GM18861 (cell line): ENCODE results near the gene LCAT.
"Not testable (repeated sequence)": the region's sequence is repeated elsewhere in the genome, so short reads cannot be mapped to it uniquely, and the experiment has no call there.

Experiments
- ATAC-seq: cut with Tn5 transposase; IDR thresholded peaks from one replicate; pipeline ENCODE4 v1.9.1; 2021; ENCODE audit not compliant: unreplicated experiment

Gene LCAT

DNA sequence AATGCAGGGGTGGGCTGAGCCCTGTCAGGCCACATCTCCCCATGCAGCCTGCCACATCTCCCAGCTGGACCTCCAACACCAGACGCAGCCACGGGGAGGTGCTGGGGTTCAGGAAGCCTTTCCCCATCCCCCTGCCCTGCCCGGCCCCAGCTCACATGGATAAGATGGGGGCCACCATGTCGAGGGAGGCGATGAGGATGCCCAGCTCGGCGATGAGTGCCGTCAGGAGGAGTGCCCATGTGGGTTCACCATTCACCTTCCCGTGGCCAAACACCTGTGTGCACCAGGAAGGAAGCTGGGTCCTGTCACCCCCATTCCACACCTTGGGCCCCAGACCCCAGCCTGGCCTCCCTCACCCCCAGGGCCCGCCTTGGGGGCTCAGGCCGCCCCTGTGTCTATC is 5.7 kb upstream of the LCAT start:
- no peak for ATAC-seq

DNA sequence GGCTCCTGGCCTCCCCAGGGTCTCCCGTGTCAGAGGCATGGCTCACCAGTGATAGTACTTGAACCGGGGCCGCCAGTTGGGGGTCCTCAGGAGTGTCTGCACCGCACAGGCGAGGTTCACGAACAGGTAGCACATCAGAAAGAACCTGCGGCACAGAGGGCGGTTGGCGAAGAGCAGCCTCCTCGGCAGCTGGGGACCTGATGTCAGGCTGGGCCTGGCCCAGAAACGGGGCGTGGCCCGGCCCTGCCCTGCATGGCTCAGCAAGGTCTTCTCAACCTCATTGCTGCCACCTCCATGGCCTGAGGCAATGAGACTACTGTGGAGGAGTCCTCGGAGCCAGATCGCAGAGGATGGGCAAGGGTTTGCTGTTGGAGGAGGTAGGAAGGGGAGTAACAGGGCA is 4.1 kb upstream of the LCAT start:
- ATAC-seq, result no peak

DNA sequence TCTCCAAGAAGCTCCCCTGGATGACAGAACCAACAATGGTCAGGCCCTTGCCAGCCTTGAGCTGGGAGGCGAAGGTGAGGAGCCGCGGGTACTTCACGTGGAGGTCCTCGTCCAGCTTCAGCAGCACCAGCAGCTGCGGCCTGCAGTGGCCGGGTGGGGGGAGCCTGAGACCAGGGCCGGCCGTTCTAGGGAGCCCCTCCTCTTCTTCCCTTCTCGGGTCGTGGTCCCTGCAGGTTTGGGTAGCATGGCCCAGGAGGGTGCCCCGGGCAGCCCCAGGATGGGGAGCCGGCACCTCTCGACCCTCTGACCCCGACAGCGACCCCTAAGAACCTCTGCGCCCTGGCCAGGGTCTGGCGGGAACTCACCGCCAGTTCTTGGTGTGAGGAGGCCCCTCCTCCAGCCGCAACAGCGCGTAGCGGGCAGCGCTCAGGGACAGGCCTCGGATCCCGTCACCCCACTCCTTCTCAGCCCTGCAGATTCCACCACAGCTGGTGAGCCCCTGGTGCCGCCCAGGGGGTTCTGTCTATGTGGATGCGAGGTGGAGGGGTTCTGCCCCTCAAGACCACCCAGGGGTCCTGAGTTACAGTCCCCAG is 3.1 kb upstream of the LCAT start:
- no peak for ATAC-seq

DNA sequence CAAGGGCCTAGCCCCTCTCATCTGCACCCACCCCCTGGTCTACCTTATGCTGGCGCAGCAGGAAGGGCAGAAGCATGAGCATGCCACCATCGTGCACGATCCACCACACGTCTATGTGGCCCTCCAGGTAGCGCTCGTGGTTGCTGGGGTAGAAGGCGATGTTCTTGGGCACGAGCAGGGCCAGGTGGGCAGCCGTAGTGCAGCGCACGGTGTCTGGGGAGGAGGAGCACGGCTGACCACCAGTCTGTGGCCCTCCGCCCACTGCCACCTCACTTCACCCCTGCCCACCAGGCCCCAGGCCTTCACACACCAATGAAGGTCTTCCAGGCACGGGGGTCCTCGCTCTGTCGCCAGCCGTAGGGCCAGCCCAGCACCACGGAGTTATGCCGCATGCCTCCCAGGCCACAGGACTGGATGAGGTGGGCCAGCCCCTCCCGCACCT is 2.2 kb upstream of the LCAT start:
- ATAC-seq, result no peak

DNA sequence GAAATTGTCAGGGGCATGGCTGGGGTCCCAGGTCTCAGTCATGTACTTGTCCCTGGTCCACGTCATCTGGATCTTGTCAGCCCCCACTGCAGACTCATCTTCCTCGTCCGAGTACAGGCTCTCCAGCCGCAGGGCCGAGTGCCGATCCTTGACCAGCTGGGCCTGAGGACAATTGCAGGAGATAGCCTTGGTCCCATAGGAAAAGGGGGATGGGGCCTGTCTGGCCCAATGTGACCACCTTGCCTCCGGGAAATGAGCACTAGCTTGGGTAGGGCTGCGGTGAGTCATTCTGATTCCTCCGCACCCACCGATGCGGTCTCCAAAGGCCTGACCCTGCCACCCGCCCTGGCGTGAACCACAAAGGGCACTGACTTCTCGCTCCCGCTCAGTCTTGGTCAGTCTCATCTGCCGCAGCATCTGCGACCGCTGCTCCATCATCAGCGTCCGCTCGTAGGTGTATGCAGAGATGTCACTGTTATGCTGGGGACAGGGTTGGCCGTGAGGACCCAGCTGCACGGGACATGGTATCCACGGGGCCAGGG is 1.5 kb upstream of the LCAT start:
- ATAC-seq, result no peak

DNA sequence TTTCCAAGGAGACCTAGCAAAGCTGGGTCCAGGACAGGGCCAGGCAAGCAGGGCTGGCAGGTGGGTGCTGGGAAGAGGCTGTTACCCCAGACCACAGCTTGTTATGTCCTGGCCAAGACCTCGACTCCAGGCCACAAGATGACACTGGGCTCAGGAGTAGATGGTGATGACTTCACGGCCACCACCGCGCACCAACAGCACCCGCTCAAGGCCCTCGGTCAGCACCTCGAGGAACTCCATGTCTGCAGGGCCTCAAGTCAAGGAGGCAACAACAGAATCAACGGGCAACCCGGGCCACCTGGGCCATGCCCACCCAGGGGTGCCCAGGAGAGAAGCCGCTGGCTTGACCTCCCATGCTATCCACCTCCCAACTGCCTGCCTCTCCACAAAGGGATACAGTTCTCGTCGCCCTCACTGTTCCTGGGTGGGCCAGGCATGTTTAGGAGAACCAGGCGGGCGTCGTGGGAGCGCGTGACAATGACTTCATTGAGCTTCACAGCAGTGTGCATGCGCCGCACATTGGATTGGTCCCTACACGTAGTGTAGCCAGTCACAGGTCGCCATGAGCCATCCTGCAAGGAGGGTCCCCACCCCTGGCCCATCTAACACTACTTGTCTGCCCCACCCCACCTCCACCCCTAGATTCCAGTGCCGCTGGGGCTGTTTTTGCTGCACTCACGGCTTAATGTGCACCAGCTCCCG is 921 bp upstream of the LCAT start:
- ATAC-seq, result no peak

DNA sequence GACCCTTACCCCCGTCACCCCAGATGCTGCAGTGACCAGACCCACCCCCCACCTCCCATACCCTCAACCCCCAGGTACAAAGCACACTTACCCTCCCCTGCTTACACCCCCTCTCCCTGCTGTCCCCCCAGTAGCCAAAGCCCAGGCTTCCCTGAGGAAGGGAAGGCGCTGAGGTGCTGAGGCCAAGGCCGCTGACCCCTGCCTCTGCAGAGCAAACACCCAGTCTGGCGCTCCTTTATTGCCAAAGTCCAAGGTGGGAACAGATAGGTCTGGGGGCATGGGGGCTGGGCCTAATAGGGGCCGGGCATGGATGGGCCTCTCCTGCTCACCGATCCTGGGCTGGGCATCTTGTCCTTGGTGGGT is 683 bp downstream of the LCAT start:
- no peak for ATAC-seq

DNA sequence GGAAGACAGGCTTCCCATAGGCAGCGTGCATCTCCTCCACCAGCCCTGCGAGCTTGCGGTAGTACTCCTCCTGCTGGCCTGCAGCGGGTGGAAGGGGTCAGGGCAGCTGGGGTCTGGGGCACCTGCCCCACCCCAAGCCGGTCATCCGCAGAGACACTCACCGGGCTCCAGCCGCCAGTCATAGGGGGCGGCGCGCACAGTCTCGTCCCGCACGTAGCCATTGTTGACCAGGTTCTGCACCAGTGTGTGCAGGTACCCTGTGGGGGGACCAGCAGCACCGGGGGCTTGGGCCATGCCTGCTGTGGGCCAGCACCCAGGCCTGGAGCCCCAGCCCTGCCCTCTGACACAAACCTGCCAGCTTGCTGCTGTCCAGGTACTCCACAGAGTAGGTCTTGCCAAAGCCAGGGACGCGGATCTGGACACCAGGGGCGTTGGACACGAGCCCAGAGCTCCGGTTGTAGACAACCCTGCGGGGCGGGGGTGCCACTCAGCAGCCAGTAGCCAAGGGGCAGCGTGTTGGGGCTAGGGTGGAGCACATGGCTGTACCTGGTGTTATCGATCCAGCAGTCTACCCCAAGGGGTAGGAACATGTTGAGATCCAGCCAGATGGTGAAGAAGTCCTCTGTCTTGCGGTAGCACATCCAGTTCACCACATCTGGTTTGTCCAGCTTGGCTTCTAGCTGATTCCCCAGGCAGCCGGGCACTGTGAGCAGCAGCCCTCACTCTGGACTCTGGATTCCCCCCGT is 1.2 kb downstream of the LCAT start:
- ATAC-seq, result no peak

DNA sequence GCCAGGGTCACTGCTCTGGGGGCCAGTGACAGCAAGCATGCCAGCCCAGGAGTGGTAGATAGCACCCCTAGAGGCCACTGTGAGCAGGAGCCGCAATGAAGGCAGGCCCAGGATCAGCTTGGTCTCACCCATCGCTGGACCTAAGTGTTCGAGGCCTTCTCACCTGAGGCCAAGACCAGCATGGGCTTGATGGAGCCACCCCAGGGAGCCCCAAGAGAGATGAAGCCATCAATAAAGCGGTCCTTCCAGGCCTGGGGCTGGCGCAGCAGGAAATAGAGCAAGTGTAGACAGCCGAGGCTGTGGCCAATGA is 1.8 kb downstream of the LCAT start:
- ATAC-seq, result no peak

DNA sequence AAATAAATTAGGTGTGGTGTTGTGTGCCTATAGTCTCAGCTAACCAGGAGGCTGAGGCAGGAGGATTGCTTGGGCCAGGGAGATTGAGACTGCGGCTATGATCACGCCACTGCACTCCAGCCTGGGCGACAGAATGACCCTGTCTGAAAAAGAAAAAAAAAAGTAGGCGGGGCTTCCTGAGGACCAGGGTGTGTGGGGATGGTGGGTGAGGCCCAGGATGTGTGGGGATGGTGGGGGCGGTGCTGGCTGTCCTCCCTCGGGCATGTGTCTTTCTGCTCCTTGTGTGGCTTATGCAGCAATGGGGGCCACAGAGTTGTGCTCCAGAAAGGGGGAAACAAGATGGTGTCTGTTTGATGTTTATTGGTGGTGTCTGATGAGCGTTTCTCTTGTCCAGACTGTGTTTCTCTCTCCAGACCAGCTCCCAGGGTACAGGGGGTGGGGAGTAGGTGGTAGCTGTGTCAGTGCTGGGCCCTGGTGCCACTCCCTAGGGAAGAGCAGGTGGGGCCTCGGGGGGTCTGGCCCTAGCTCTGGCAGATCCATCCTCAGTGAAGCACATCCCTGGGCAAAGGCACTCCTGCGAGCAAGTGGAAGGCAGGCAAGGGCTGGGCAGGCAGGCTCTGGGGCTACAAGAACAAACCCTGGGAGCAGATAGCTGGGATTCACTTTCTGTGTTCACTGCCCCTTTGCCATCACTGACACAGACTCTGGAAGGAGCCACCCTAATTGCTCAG is 2.3 kb downstream of the LCAT start:
- no peak for ATAC-seq

DNA sequence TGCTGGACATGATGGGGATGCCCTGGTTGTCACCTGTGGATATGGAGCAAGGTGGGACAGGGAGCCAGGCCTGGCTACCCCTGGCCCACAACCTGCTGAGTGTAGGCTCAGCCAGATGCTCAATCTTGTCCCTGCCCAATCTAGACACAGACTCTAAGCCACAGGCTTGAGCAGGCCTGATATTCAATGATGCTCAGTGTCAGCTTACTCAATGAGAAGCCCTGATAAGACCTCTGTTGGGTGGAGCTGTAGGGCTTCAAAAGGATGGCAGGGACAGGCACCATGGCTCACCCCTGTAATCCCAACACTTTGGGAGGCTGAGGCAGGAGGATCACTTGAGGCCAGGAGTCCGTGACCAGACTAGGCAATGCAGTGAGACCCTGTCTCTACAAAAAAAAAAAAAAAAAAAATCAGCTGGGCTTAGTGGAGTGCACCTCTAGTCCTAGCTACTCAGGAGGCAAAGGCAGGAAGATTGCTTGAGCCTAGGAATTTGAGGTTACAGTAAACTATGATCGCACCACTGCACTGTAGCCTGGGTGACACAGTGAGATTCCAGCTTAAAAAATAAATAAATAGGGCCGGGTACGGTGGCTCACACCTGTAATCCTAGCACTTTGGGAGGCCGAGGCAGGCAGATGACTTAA is 3.4 kb downstream of the LCAT start:
- no peak for ATAC-seq

DNA sequence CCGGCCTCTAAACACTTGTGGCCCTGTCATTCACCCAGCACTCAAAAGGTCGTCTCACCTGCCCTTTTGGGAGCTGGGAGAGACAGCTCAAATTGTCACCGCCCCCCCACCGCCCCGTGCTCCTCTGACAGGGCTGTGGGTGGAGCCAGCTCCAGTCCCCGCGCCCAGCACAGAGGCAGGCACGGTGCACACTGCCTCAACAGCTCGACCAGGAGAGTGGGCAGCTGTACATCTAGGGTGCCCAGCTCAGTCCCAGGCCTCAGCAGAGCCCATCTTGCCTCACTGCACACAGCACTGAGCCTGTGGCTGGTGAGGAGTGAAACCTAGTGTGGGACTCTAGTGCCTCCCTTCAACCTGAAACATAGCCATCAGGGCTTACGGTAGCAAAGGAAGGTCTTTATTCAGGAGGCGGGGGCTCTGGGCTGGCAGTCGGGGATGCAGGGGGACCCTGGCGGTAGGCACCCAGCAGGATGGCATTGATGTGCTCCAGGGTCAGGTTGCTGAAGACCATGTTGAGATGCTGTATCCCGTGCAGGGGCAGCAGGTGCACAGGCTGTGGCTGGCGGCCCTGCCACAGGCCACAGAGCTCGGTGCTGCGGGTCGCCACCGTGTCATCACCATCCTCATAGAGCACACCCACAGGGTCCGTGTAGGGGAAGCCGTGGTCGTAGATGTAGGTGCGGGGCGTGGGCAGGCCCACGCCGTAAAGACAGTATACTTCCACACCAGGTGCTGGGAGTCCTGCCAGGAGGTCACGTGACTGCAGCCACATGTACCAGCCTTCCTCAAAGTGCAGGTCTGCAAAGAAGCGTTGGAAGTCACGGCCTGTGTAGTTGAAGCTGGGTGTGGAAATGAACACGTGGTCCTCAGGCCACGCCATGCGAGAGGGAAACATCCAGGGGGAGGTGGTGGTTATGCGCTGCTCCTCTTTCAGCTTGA is 4.1 kb downstream of the LCAT start:
- ATAC-seq, result no peak

DNA sequence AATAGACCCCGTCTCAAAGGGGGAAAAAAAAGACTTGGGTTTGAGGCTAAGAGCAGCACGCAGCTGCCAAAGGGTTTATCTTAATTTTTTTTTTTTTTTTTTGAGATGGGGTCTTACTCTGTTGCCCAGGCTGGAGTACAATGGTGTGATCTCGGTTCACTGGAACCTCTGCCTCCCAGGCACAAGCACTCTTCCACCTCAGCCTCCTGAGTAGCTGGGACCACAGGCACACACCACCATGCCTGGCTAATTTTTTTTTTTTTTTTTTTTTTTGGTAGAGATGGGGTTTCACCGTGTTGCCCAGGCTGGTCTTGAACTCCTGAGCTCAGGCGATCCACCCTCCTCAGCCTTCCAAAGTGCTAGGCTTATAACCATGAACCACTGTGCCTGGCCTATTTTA is 6.2 kb downstream of the LCAT start:
- not testable (repeated sequence) for ATAC-seq

DNA sequence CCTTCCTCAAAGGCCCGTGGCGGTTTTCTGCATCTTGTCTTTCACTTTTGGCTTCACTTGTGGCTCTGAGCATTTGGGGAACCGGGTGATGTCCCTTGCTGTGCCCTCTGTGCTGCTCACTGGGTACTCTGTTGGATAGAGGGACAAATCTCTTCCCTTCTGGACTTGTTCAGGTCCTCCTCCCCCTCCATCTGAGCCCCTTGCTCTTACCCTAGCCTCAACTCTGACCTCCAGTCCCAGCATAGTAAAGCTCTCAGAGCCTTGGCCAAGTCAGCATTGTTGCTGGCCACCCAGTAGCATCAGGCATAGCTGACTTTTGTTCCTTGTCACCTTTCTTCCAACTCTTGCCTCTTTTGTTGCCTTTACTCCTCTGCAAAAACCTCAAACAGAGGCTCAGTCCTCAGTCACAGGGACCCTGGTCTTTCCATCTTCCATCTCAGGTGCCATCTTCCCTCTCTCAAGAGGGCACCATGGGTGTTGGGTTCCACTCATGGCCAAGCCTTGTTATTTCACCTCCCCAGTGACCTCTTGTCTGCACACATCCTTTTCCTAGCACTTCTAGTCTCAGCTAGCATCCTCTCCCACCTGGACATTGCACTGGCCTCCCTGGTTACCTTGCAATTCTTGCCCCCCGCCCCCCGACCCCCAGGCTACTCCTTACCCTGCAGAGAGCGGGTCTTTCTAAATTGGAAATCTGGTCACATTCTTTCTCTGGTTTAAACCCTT is 6.9 kb downstream of the LCAT start:
- ATAC-seq, result peak; percentile 69

DNA sequence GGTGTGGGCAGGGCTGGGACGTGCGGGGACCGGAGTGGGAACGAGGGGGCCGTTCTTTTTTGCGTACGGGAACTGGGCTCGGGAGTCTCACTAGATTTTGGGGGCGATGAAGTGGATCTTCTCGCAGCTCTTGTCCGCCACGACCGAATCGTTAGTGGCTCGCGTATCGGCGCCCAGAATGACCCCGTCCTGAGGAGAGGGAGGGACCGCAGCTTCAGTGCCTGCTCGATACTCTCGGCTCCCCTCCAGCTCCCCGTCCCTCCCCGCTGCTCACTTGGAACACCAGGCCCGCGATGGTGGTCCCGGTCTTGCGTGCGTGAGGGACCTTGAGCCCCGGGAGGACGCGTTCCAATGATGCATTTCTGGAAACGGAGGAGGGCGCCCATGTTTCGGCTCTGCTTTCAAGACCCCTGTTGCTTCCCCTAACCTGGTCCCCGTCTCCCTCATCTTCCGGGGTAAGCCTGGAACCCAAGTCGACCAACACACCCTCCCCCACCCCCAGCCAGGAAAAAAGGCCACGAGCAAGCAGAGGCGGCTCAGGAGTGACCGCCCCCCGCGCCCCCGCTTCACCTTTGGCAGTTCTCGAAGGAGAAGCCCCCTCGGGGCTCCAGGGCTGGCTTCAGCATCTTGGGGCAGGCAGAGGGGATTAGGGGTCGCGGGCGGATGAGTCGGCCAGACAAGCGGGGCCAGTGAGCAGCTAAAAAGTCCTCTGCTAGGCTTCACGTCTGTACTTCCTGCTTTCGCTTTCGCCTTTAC is 7.6 kb downstream of the LCAT start, which contains the start of gene PSMB10:
Gene PSMB10, minus strand, starts transcription at position 727 of the 756 bp plus-strand sequence. Its CDS starts 101 bp downstream, at position 626.
- ATAC-seq, result no peak

DNA sequence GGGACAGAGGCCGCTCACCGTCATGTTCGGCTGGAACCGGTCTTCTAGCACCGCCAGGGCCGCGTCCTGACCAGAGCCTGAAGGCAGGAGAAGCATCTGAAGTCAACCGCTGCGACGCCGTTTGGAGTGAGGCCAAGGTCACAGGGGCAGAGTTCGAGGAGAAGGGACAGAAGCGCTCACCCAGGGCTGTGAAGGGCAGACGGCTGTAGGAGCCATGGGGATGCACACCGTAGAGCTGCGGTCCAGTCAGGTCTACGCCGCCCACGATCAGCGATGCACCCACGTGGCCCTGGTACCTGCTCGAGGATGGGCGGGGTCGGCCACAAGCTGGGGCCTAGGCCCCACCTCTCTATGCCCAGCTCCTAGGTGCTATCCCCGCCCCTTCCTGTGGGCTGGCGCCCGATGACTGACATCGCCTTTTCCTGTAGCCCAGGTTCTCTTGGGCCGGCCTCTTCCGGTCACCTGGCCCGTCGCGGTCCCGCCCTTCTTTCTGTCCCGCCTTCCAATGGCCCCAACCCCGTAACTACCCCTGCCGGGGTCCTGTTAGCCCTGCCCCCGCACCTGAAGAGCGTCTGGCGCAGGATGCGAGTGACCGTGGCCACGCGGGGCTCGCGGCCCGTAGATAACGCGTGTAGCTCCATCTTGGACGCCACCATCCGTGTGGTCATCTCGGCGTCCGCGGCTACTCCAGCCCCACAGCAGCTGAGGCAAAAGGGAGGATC is 8.4 kb downstream of the LCAT start:
- ATAC-seq, result peak; percentile 79

DNA sequence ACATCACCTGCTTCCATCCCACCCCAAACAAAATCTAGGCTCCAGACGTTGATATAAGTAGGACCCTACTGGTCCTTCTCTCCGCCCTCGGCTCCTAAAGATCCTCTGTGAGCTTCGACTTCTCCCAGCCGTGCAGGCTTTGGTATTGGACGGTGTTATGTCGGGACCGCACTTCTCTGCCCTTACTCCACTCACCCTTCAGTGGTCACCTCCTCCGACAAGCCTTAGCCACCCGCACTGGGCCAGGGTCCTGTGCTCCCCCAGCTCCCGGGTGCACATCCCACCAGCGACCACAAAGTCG is 8.9 kb downstream of the LCAT start:
- no peak for ATAC-seq
